CD14-positive monocyte (primary cell): Measurements from ENCODE around the gene SLC6A13. TPM values are rescaled to one million over a fixed set of nuclear protein-coding genes. Genes with fewer than 3 reads are reported as not detected.

Experiments
- DNase-seq, 3 donors: peaks; one replicate each; pipeline ENCODE4 v3.0.0-alpha.2; 2011 to 2022
- H2AFZ ChIP-seq: 2 replicates; pipeline ENCODE4 v1.6.0; 2012; ENCODE audit warnings: mild to moderate bottlenecking, low read depth, low read length, inconsistent platforms; ENCODE audit not compliant: insufficient read depth, poor library complexity, severe bottlenecking
- H3K27ac ChIP-seq, 2 donors: 1 replicate in 1 of 2; 2 replicates in 1 of 2; pipeline ENCODE4 v1.5.1; 2012 to 2013; ENCODE audit warnings: low read length in 2 of 2, control low read depth in 1 of 2, inconsistent platforms in 1 of 2, low read depth in 1 of 2, mild to moderate bottlenecking in 1 of 2
- H3K27me3 ChIP-seq, 2 donors: one replicate each; pipeline versions ENCODE4 v1.6.0 to v1.6.1; 2011 to 2013; ENCODE audit warnings: low read length in 2 of 2; ENCODE audit not compliant: control insufficient read depth in 2 of 2, insufficient read depth in 2 of 2
- H3K36me3 ChIP-seq, 2 donors: replicated peaks in 1 of 2; 1 replicate in 1 of 2; 2 replicates in 1 of 2; pipeline versions ENCODE4 v1.5.1 to v1.6.1; 2012 to 2013; ENCODE audit warnings: low read length in 2 of 2, control low read depth in 1 of 2, inconsistent platforms in 1 of 2, mild to moderate bottlenecking in 1 of 2; ENCODE audit not compliant: insufficient read depth in 2 of 2, control insufficient read depth in 1 of 2
- H3K4me1 ChIP-seq, 2 donors: 1 replicate in 1 of 2; 2 replicates in 1 of 2; pipeline versions ENCODE4 v1.5.1 to v1.6.1; 2012 to 2013; ENCODE audit warnings: low read length in 2 of 2, control low read depth in 1 of 2, inconsistent platforms in 1 of 2, mild to moderate bottlenecking in 1 of 2, moderate library complexity in 1 of 2; ENCODE audit not compliant: insufficient read depth in 2 of 2, control insufficient read depth in 1 of 2
- H3K4me2 ChIP-seq: replicated peaks from 2 replicates; pipeline ENCODE3; 2012; ENCODE audit warnings: low read length, moderate library complexity, mild to moderate bottlenecking; ENCODE audit not compliant: poor library complexity, severe bottlenecking; ENCODE audit errors: extremely low read depth
- H3K4me3 ChIP-seq, 3 experiments: fragments of 200-600 bp in 1 of 3; sonication (generic) in 1 of 3; replicated peaks in 1 of 3; 1 replicate in 2 of 3; 2 replicates in 1 of 3; pipeline ENCODE4 v1.5.1; 2011 to 2013; ENCODE audit warnings: low read length in 3 of 3, mild to moderate bottlenecking in 3 of 3, control low read depth in 2 of 3, low read depth in 2 of 3, inconsistent platforms in 1 of 3, moderate library complexity in 1 of 3
- H3K79me2 ChIP-seq: 2 replicates; pipeline ENCODE4 v1.6.0; 2012; ENCODE audit warnings: mild to moderate bottlenecking, control low read depth, inconsistent platforms, low read length, moderate library complexity; ENCODE audit not compliant: insufficient read depth
- H3K9ac ChIP-seq: 2 replicates; pipeline ENCODE4 v1.6.0; 2017; ENCODE audit warnings: low read length, mild to moderate bottlenecking; ENCODE audit not compliant: insufficient read depth, poor library complexity, severe bottlenecking
- H3K9me3 ChIP-seq, 2 donors: replicated peaks in 1 of 2; 1 replicate in 1 of 2; 2 replicates in 1 of 2; pipeline versions ENCODE4 v1.5.1 to v1.6.1; 2012 to 2013; ENCODE audit warnings: low read length in 2 of 2, control low read depth in 1 of 2; ENCODE audit not compliant: control insufficient read depth in 1 of 2, insufficient read depth in 1 of 2
- H4K20me1 ChIP-seq: 2 replicates; pipeline ENCODE4 v1.6.0; 2012; ENCODE audit warnings: mild to moderate bottlenecking, low read length, control low read depth, moderate library complexity; ENCODE audit not compliant: insufficient read depth
- H3K27ac Mint-ChIP-seq, 7 donors: one replicate each; pipeline ENCODE4 v1.8.0; 2020; ENCODE audit warnings: mild to moderate bottlenecking in 7 of 7, mixed read lengths in 7 of 7, moderate library complexity in 6 of 7, inconsistent platforms in 2 of 7
- H3K27me3 Mint-ChIP-seq, 3 donors: one replicate each; pipeline ENCODE4 v1.8.0; 2021 to 2022; ENCODE audit warnings: low read depth in 3 of 3, mild to moderate bottlenecking in 3 of 3, mixed read lengths in 3 of 3, moderate library complexity in 3 of 3, inconsistent platforms in 1 of 3
- H3K36me3 Mint-ChIP-seq, 2 donors: one replicate each; pipeline ENCODE4 v1.8.0; 2020; ENCODE audit warnings: mixed read lengths in 2 of 2, inconsistent platforms in 1 of 2, mild to moderate bottlenecking in 1 of 2
- H3K4me1 Mint-ChIP-seq: one replicate; pipeline ENCODE4 v1.8.0; 2020; ENCODE audit warnings: mild to moderate bottlenecking, mixed read lengths
- H3K4me3 Mint-ChIP-seq, 2 donors: one replicate each; pipeline ENCODE4 v1.8.0; 2020; ENCODE audit warnings: mild to moderate bottlenecking in 2 of 2, mixed read lengths in 2 of 2, moderate library complexity in 1 of 2
- H3K9me3 Mint-ChIP-seq, 7 donors: one replicate each; pipeline ENCODE4 v1.8.0; 2020 to 2022; ENCODE audit warnings: mixed read lengths in 7 of 7, mild to moderate bottlenecking in 6 of 7, moderate library complexity in 6 of 7, inconsistent platforms in 2 of 7
- WGBS: methylation state at CpG from one replicate; pipeline ENCODE4 v1.1.5; 2013; ENCODE audit warnings: missing lambda C conversion rate; ENCODE audit not compliant: insufficient coverage; 5-methylcytosine and 5-hydroxymethylcytosine counted together
- intact Hi-C, 2 donors: fragments of 100-400 bp; cut with micrococcal nuclease; formaldehyde crosslinking; loops; one replicate each; pipeline versions ENCODE4 v1.15.0 to v1.15.1; 2023
- polyA plus RNA-seq, 3 donors: library from polyadenylated mRNA; depleted of rRNA in 1 of 3; unstranded in 2 of 3; stranded (reverse) in 1 of 3; fragments of 300-500 nt in 2 of 3; fragments of >200 nt in 1 of 3; fragmentation: Illumina TruSeq in 2 of 3; gene quantifications; 1 replicate in 2 of 3; 2 replicates in 1 of 3; pipeline ENCODE4 v1.2.3, GENCODE V29; 2012 to 2021
- TF ChIP-seq, protein P1 (sequence below): fragments of 200-600 bp; IDR thresholded peaks from one replicate; pipeline ENCODE4 v1.8.0; 2022; ENCODE audit warnings: antibody characterized with exemption, mild to moderate bottlenecking

SLC6A13 gene
- polyA plus RNA-seq, 3 donors, result 0.13 TPM; not detected in 2

DNA sequence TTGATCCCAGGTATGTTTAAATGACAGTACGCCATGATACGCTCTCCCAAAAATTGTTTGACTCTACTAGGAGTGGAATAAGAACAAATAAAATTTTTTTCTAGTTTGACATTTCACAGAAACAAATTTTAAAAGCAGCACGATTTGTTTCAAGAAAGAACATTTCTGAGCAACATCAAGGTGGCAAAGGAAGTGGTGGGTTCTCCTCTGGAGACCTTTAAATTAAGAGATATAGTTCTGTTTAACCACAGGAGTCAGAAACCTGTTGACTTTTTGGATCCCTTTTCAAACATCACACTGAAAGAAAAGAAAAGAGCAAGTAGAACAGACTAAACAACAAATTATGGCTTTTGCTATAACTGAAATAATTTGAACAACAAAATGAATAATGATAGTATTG is 2.5 kb upstream of the SLC6A13 start:
- no CpG with 5 or more reads among the region's 3 CpGs for WGBS
- Histone ChIP-seq H3K9me3 (no peaks in the 10 kb centered on the region), H3K27me3 (peaks cover 3 to 8% of the 10 kb centered on the region in 2 donors), H3K4me2 (no peak overlapping the region), H3K4me3 (no peak overlapping the region), H2AFZ (no peak overlapping the region), H3K36me3 (no peaks in the 10 kb centered on the region), H3K9ac (no peak overlapping the region), H3K27ac (no peak overlapping the region), H4K20me1 (no peaks in the 10 kb centered on the region), H3K4me1 (no peaks in the 10 kb centered on the region), H3K79me2 (no peaks in the 10 kb centered on the region)
- H3K36me3 Mint-ChIP-seq, result no peaks in the 10 kb centered on the region
- H3K9me3 Mint-ChIP-seq, result peaks cover 0 to 3% (median 0%) of the 10 kb centered on the region in 7 donors
- intact Hi-C loops, result no loop called here
- H3K27me3 Mint-ChIP-seq, result peaks cover 12 to 33% (median 21%) of the 10 kb centered on the region in 3 donors
- no peak overlapping the region for H3K27ac Mint-ChIP-seq
- H3K4me1 Mint-ChIP-seq, result peaks cover 5% of the 10 kb centered on the region
- TF ChIP-seq, protein P1, sequence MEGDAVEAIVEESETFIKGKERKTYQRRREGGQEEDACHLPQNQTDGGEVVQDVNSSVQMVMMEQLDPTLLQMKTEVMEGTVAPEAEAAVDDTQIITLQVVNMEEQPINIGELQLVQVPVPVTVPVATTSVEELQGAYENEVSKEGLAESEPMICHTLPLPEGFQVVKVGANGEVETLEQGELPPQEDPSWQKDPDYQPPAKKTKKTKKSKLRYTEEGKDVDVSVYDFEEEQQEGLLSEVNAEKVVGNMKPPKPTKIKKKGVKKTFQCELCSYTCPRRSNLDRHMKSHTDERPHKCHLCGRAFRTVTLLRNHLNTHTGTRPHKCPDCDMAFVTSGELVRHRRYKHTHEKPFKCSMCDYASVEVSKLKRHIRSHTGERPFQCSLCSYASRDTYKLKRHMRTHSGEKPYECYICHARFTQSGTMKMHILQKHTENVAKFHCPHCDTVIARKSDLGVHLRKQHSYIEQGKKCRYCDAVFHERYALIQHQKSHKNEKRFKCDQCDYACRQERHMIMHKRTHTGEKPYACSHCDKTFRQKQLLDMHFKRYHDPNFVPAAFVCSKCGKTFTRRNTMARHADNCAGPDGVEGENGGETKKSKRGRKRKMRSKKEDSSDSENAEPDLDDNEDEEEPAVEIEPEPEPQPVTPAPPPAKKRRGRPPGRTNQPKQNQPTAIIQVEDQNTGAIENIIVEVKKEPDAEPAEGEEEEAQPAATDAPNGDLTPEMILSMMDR, result no peak
- no peak overlapping the region for H3K4me3 Mint-ChIP-seq
- DNase-seq, result no peak

DNA sequence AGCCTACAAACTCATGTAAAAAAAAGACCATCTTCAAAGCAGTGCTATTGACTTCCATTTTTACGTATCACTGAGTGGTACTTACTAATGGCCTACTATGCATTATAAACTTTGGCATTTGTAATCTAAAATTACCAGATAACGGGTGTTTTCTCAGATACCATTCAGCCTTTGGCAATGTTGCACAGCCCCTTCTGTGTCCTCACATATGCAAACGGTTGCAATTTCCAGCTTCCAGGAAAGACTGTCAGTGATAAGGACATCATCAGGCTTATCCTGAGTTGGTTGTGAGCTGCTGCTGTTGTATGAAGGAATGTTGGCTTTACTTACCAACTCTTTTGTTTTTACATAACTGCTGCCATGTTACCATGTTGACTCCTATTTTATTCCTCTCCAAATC is 1.6 kb upstream of the SLC6A13 start:
- Mint-ChIP-seq H3K27ac (no peak overlapping the region), H3K9me3 (peaks cover 0 to 3% (median 0%) of the 10 kb centered on the region in 7 donors), H3K4me1 (peaks cover 5% of the 10 kb centered on the region), H3K27me3 (peaks cover 10 to 35% (median 22%) of the 10 kb centered on the region in 3 donors), H3K4me3 (no peak overlapping the region), H3K36me3 (no peaks in the 10 kb centered on the region)
- H4K20me1 ChIP-seq, result no peaks in the 10 kb centered on the region
- H3K4me3 ChIP-seq, result no peak overlapping the region
- peaks cover 3 to 8% of the 10 kb centered on the region in 2 donors for H3K27me3 ChIP-seq
- no peaks in the 10 kb centered on the region for H3K36me3 ChIP-seq
- intact Hi-C loops, result no loop called here
- H3K9ac ChIP-seq, result no peak overlapping the region
- no peak overlapping the region for H3K4me2 ChIP-seq
- no peaks in the 10 kb centered on the region for H3K79me2 ChIP-seq
- no peak for DNase-seq
- H2AFZ ChIP-seq, result no peak overlapping the region
- TF ChIP-seq, protein P1, result no peak
- H3K9me3 ChIP-seq, result no peaks in the 10 kb centered on the region
- 100% methylated on average over 2 of the region's 3 CpGs for WGBS
- no peak overlapping the region for H3K27ac ChIP-seq
- H3K4me1 ChIP-seq, result no peaks in the 10 kb centered on the region
